Measurements from ENCODE around the gene INPP5D.

INPP5D gene

GRCh38 chr2:233068762-233069418 lies 8.7 kb downstream of the INPP5D start:
- H3K27ac ChIP-seq (ENCODE audit: low read depth, low read length, poor library complexity, severe bottlenecking) = peak overlapping the region; percentile 33
- H2AFZ ChIP-seq (ENCODE audit: low read length) = no peak overlapping the region
- no peaks in the 10 kb centered on the region for H3K27me3 ChIP-seq (ENCODE audit: insufficient read depth, low read length)
- peak overlapping the region; percentile 22; the same call in 1 of the 2 replicates for H3K4me2 ChIP-seq (ENCODE audit: low read length)
- H4K20me1 ChIP-seq (ENCODE audit: insufficient read depth, low read length) = no peaks in the 10 kb centered on the region
- H3K4me3 ChIP-seq (ENCODE audit: low read depth, low read length, poor library complexity, severe bottlenecking) = no peak overlapping the region
- no peaks in the 10 kb centered on the region for H3K9me2 ChIP-seq (ENCODE audit: low read depth, low read length)
- no peak overlapping the region for H3K9ac ChIP-seq (ENCODE audit: low read length)
- H3K9me3 ChIP-seq (ENCODE audit: low read length) = no peaks in the 10 kb centered on the region; the same call in 1 of the 2 replicates
- peaks cover 46% of the 10 kb centered on the region for H3K36me3 ChIP-seq (ENCODE audit: insufficient read depth, low read length)
- TF ChIP-seq CTCF (IDR thresholded peaks at IDR 0.05; ENCODE audit: low read length) (no peak), EZH2 (IDR thresholded peaks at IDR 0.05; ENCODE audit: borderline replicate concordance, low read length) (no peak)
- no peaks in the 10 kb centered on the region for H3F3A ChIP-seq (ENCODE audit: insufficient read depth, low read length)
- H3K79me2 ChIP-seq (ENCODE audit: insufficient read depth, low read length) = peaks cover 18% of the 10 kb centered on the region
- peaks cover 45% of the 10 kb centered on the region for H3K4me1 ChIP-seq (ENCODE audit: insufficient read depth, low read length, severe bottlenecking)

GRCh38 chr2:233072838-233073237 lies 12.7 kb downstream of the INPP5D start:
- H3K79me2 ChIP-seq (ENCODE audit: insufficient read depth, low read length) = peaks cover 18% of the 10 kb centered on the region
- peak overlapping the region; percentile 60 for H3K27ac ChIP-seq (ENCODE audit: low read depth, low read length, poor library complexity, severe bottlenecking)
- TF ChIP-seq CTCF (IDR thresholded peaks at IDR 0.05; ENCODE audit: low read length) (no peak), EZH2 (IDR thresholded peaks at IDR 0.05; ENCODE audit: borderline replicate concordance, low read length) (no peak)
- no peaks in the 10 kb centered on the region for H3K27me3 ChIP-seq (ENCODE audit: insufficient read depth, low read length)
- peaks cover 5% of the 10 kb centered on the region for H3F3A ChIP-seq (ENCODE audit: insufficient read depth, low read length)
- H3K4me3 ChIP-seq (ENCODE audit: low read depth, low read length, poor library complexity, severe bottlenecking) = no peak overlapping the region
- peaks cover 83% of the 10 kb centered on the region for H3K4me1 ChIP-seq (ENCODE audit: insufficient read depth, low read length, severe bottlenecking)
- H3K9me2 ChIP-seq (ENCODE audit: low read depth, low read length) = no peaks in the 10 kb centered on the region
- H3K9ac ChIP-seq (ENCODE audit: low read length) = peak overlapping the region; percentile 7; the same call in 1 of the 2 replicates
- no peak overlapping the region for H2AFZ ChIP-seq (ENCODE audit: low read length)
- H4K20me1 ChIP-seq (ENCODE audit: insufficient read depth, low read length) = no peaks in the 10 kb centered on the region
- H3K4me2 ChIP-seq (ENCODE audit: low read length) = peak overlapping the region; percentile 52
- no peaks in the 10 kb centered on the region for H3K9me3 ChIP-seq (ENCODE audit: low read length)
- peaks cover 14% of the 10 kb centered on the region for H3K36me3 ChIP-seq (ENCODE audit: insufficient read depth, low read length)

- H3K4me3 ChIP-seq (ENCODE audit: low read depth, low read length, poor library complexity, severe bottlenecking) = no peak overlapping the region
- no peaks in the 10 kb centered on the region for H3K27me3 ChIP-seq (ENCODE audit: insufficient read depth, low read length)
- peak overlapping the region; percentile 95 for H3K27ac ChIP-seq (ENCODE audit: low read depth, low read length, poor library complexity, severe bottlenecking)
- peak overlapping the region; percentile 75; the same call in 1 of the 2 replicates for H3K4me2 ChIP-seq (ENCODE audit: low read length)
- H3K36me3 ChIP-seq (ENCODE audit: insufficient read depth, low read length) = peaks cover 12% of the 10 kb centered on the region
- H3F3A ChIP-seq (ENCODE audit: insufficient read depth, low read length) = peaks cover 5% of the 10 kb centered on the region
- no peaks in the 10 kb centered on the region for H3K9me3 ChIP-seq (ENCODE audit: low read length)
- H3K4me1 ChIP-seq (ENCODE audit: insufficient read depth, low read length, severe bottlenecking) = peaks cover 84% of the 10 kb centered on the region
- H2AFZ ChIP-seq (ENCODE audit: low read length) = no peak overlapping the region
- H3K79me2 ChIP-seq (ENCODE audit: insufficient read depth, low read length) = peaks cover 18% of the 10 kb centered on the region
- TF ChIP-seq CTCF (IDR thresholded peaks at IDR 0.05; ENCODE audit: low read length) = peak; percentile 48
- TF ChIP-seq EZH2 (IDR thresholded peaks at IDR 0.05; ENCODE audit: borderline replicate concordance, low read length) = no peak
- H3K9ac ChIP-seq (ENCODE audit: low read length) = no peak overlapping the region; the same call in 1 of the 2 replicates
- H4K20me1 ChIP-seq (ENCODE audit: insufficient read depth, low read length) = no peaks in the 10 kb centered on the region
- no peaks in the 10 kb centered on the region for H3K9me2 ChIP-seq (ENCODE audit: low read depth, low read length)
Observed at GRCh38 chr2:233074106-233074505, 14.0 kb downstream of the INPP5D start.

Data from OCI-LY1 (cell line).